HepG2 (cell line): ENCODE measurements around the gene SIT1. TPM values are rescaled to one million over a fixed set of nuclear protein-coding genes. Genes with fewer than 3 reads are reported as not detected.

Experiments used
- CENPT ChIP-seq: sonication (generic); formaldehyde crosslinking; IDR thresholded peaks from 2 replicates; pipeline ENCODE4 v1.8.0; 2022; ENCODE audit warnings: low read depth, mild to moderate bottlenecking, moderate library complexity, missing genetic modification reagents
- ELK4 ChIP-seq: sonication (generic); formaldehyde crosslinking; IDR thresholded peaks from 2 replicates; pipeline ENCODE4 v1.9.0; 2021; ENCODE audit warnings: missing genetic modification reagents, borderline replicate concordance
- FOXK2 ChIP-seq: fragments of 450-650 bp; IDR thresholded peaks from 2 replicates; pipeline ENCODE4 v1.6.1; 2016
- FOXM1 ChIP-seq: sonication (generic); formaldehyde crosslinking; IDR thresholded peaks from 2 replicates; pipeline ENCODE4 v1.5.0; 2020; ENCODE audit warnings: missing genetic modification reagents
- HCFC1 ChIP-seq: fragments of 150-350 bp; IDR thresholded peaks from 2 replicates; pipeline ENCODE4 v1.6.1; 2014; ENCODE audit warnings: low read depth, low read length
- HNF1B ChIP-seq: sonication (generic); formaldehyde crosslinking; IDR thresholded peaks from 2 replicates; pipeline ENCODE4 v1.5.1; 2020; ENCODE audit warnings: mild to moderate bottlenecking, moderate library complexity, missing genetic modification reagents
- KDM2A ChIP-seq: sonication (generic); formaldehyde crosslinking; IDR thresholded peaks from 2 replicates; pipeline ENCODE4 v1.4.0; 2020; ENCODE audit warnings: low read depth, missing genetic modification reagents, borderline replicate concordance
- MIXL1 ChIP-seq: IDR thresholded peaks from 2 replicates; pipeline ENCODE4 v1.6.1; 2016
- MLLT10 ChIP-seq: sonication (generic); formaldehyde crosslinking; IDR thresholded peaks from 2 replicates; pipeline ENCODE4 v1.4.0; 2020; ENCODE audit warnings: missing genetic modification reagents
- MTF2 ChIP-seq: sonication (generic); formaldehyde crosslinking; IDR thresholded peaks from 2 replicates; pipeline ENCODE4 v1.5.0; 2020; ENCODE audit warnings: missing genetic modification reagents, borderline replicate concordance
- NPAS2 ChIP-seq: sonication (generic); formaldehyde crosslinking; IDR thresholded peaks from 2 replicates; pipeline ENCODE4 v1.8.0; 2022; ENCODE audit warnings: mild to moderate bottlenecking, missing genetic modification reagents, borderline replicate concordance
- NR2F6 ChIP-seq, 2 experiments: IDR thresholded peaks; 2 replicates each; pipeline ENCODE4 v1.6.1; 2016; ENCODE audit warnings: antibody characterized with exemption in 1 of 2, mild to moderate bottlenecking in 1 of 2
- POLR2A ChIP-seq, 2 experiments: IDR thresholded peaks; 2 replicates each; pipeline ENCODE4 v1.6.1; 2011; ENCODE audit warnings: low read depth in 2 of 2, low read length in 2 of 2, mild to moderate bottlenecking in 1 of 2, moderate library complexity in 1 of 2; ENCODE audit not compliant: insufficient read depth in 1 of 2
- RBM22 ChIP-seq: fragments of 200-400 bp; formaldehyde crosslinking; optimal IDR thresholded peaks from 2 replicates; pipeline ENCODE3; 2017; ENCODE audit warnings: mild to moderate bottlenecking, low read length, moderate library complexity
- RCOR2 ChIP-seq: IDR thresholded peaks from 2 replicates; pipeline ENCODE4 v1.6.1; 2016; ENCODE audit warnings: missing biosample characterization, missing genetic modification reagents
- SOX5 ChIP-seq: IDR thresholded peaks from 2 replicates; pipeline ENCODE4 v1.6.1; 2016; ENCODE audit warnings: borderline replicate concordance
- SP140L ChIP-seq: sonication (generic); formaldehyde crosslinking; IDR thresholded peaks from 2 replicates; pipeline ENCODE4 v1.4.0; 2020; ENCODE audit warnings: missing genetic modification reagents, borderline replicate concordance
- SSRP1 ChIP-seq: IDR thresholded peaks from 2 replicates; pipeline ENCODE4 v1.6.1; 2016; ENCODE audit warnings: control low read depth
- ZBTB14 ChIP-seq: sonication (generic); formaldehyde crosslinking; IDR thresholded peaks from 2 replicates; pipeline ENCODE4 v1.4.0; 2020; ENCODE audit warnings: missing genetic modification reagents
- ZBTB37 ChIP-seq: sonication (generic); formaldehyde crosslinking; IDR thresholded peaks from 2 replicates; pipeline ENCODE4 v1.4.0; 2020; ENCODE audit warnings: mild to moderate bottlenecking, missing genetic modification reagents
- ZNF17 ChIP-seq: sonication (generic); formaldehyde crosslinking; IDR thresholded peaks from 2 replicates; pipeline ENCODE4 v1.5.0; 2020; ENCODE audit warnings: mild to moderate bottlenecking, missing genetic modification reagents
- ZNF207 ChIP-seq: fragments of 450-650 bp; IDR thresholded peaks from 2 replicates; pipeline ENCODE4 v1.6.1; 2016; ENCODE audit warnings: antibody characterized with exemption, borderline replicate concordance
- ZNF446 ChIP-seq: sonication (generic); formaldehyde crosslinking; IDR thresholded peaks from 2 replicates; pipeline ENCODE4 v1.5.0; 2020; ENCODE audit warnings: mild to moderate bottlenecking, missing genetic modification reagents
- ZNF552 ChIP-seq: sonication (generic); formaldehyde crosslinking; IDR thresholded peaks from 2 replicates; pipeline ENCODE4 v1.9.0; 2022; ENCODE audit warnings: missing genetic modification reagents, mild to moderate bottlenecking, borderline replicate concordance
- ZNF615 ChIP-seq: sonication (generic); formaldehyde crosslinking; IDR thresholded peaks from 2 replicates; pipeline ENCODE4 v1.5.0; 2020; ENCODE audit warnings: mild to moderate bottlenecking, missing genetic modification reagents, borderline replicate concordance
- polyA plus RNA-seq, 8 experiments: library from polyadenylated mRNA; depleted of rRNA in 3 of 8; stranded (reverse) in 7 of 8; unstranded in 1 of 8; fragments of >200 nt; fragmentation: Illumina TruSeq in 4 of 8; extraction: Trizol in 4 of 8; gene quantifications; 2 replicates each; pipeline versions ENCODE4 v1.2.1 to v1.2.3, GENCODE V29; 2011 to 2016; ENCODE audit warnings: low read depth in 4 of 8, missing spikeins in 1 of 8, mixed read lengths in 1 of 8; ENCODE audit not compliant: insufficient read depth in 1 of 8
- total RNA-seq, 5 experiments: library from RNA; depleted of rRNA; stranded (reverse); fragments of >200 nt; fragmentation: Illumina TruSeq; extraction: Trizol; gene quantifications; 2 replicates each; pipeline ENCODE4 v1.2.3, GENCODE V29; 2016; ENCODE audit warnings: low read depth in 1 of 5

SIT1 gene
- total and polyA plus RNA-seq, 2 of the 13 experiments (the other 11 are each of a cell fraction or from before 2014, with no cell fraction given): 0.09 to 6.7 TPM

- TF ChIP-seq ZBTB14 (CRISPR knock-in tag) (peak; percentile 56; the same call in 1 of the 2 replicates), NPAS2 (CRISPR knock-in tag) (no peak), ELK4 (CRISPR knock-in tag) (no peak), HCFC1 (no peak; the same call in 1 of the 2 replicates), ZNF615 (CRISPR knock-in tag) (no peak), SP140L (CRISPR knock-in tag) (no peak), ZBTB37 (CRISPR knock-in tag) (no peak), SSRP1 (CRISPR knock-in tag) (no peak), MLLT10 (CRISPR knock-in tag) (no peak; the same call in 1 of the 2 replicates), KDM2A (CRISPR knock-in tag) (peak; percentile 84), HNF1B (CRISPR knock-in tag) (0 out of 2 replicates have a peak, but pooled peaks have one; percentile 54), RCOR2 (peak; percentile 47; the same call in 1 of the 2 replicates), ZNF552 (peak; percentile 43; the same call in 1 of the 2 replicates), RBM22 (no peak), FOXM1 (CRISPR knock-in tag) (0 out of 2 replicates have a peak, but pooled peaks have one; percentile 84), SOX5 (CRISPR knock-in tag) (peak; percentile 46), CENPT (peak; percentile 58; the same call in 1 of the 2 replicates), NR2F6 (IDR thresholded peaks at IDR 0.05) (no peak), NR2F6 (CRISPR knock-in tag; IDR thresholded peaks at IDR 0.05) (0 out of 2 replicates have a peak, but pooled peaks have one; percentile 60), POLR2A (IDR thresholded peaks at IDR 0.05; ENCODE audit: insufficient read depth in 1 of 2, low read depth in 2 of 2, low read length in 2 of 2) (peak in 1 of 2 experiments; percentile 75; a peak in 1 of 4 replicates), ZNF446 (CRISPR knock-in tag) (0 out of 2 replicates have a peak, but pooled peaks have one; percentile 21), MTF2 (CRISPR knock-in tag) (peak; percentile 67; the same call in 1 of the 2 replicates), ZNF17 (CRISPR knock-in tag) (no peak), MIXL1 (CRISPR knock-in tag) (peak; percentile 24; the same call in 1 of the 2 replicates), FOXK2 (no peak), ZNF207 (no peak)
These were observed 14.1 kb upstream of the SIT1 start, which contains the start of gene ARHGEF39 (continued) for GRCh38 chr9:35664531-35665470.
